Endodermal cell (in vitro differentiated cells): ENCODE measurements around the gene ORMDL2. TPM values are rescaled to one million over a fixed set of nuclear protein-coding genes. Genes with fewer than 3 reads are reported as not detected.
"Not testable (repeated sequence)": the region's sequence is repeated elsewhere in the genome, so short reads cannot be mapped to it uniquely, and the experiment has no call there.

Experiments used
- DNase-seq: peaks from one replicate; pipeline ENCODE4 v3.0.0-alpha.2; 2017
- H3K27ac ChIP-seq: 2 replicates; pipeline ENCODE4 v1.5.1; 2013; ENCODE audit warnings: mild to moderate bottlenecking, low read depth, low read length, moderate library complexity
- H3K27me3 ChIP-seq: 2 replicates; pipeline ENCODE4 v1.6.1; 2013; ENCODE audit warnings: mild to moderate bottlenecking, low read length, moderate library complexity; ENCODE audit not compliant: insufficient read depth, control insufficient read depth, poor library complexity, severe bottlenecking
- H3K36me3 ChIP-seq: 2 replicates; pipeline ENCODE4 v1.7.0; 2013; ENCODE audit warnings: mild to moderate bottlenecking, low read length, moderate library complexity; ENCODE audit not compliant: control insufficient read depth, insufficient read depth
- H3K4me1 ChIP-seq: one replicate; pipeline ENCODE4 v1.7.0; 2013; ENCODE audit warnings: low read length; ENCODE audit not compliant: control insufficient read depth, insufficient read depth
- H3K4me3 ChIP-seq: 2 replicates; pipeline ENCODE4 v1.5.1; 2013; ENCODE audit warnings: mild to moderate bottlenecking, low read length, moderate library complexity
- H3K9ac ChIP-seq: 2 replicates; pipeline ENCODE4 v1.6.1; 2013; ENCODE audit warnings: mild to moderate bottlenecking, low read length, moderate library complexity; ENCODE audit not compliant: poor library complexity, severe bottlenecking; ENCODE audit errors: extremely low read depth
- H3K9me3 ChIP-seq: 2 replicates; pipeline ENCODE4 v1.6.1; 2013; ENCODE audit warnings: mild to moderate bottlenecking, low read length, moderate library complexity; ENCODE audit not compliant: control insufficient read depth
- H3K27ac Mint-ChIP-seq: 2 replicates; pipeline ENCODE4 v1.8.0; 2020; ENCODE audit warnings: mixed read lengths
- H3K27me3 Mint-ChIP-seq: 2 replicates; pipeline ENCODE4 v1.8.0; 2021; ENCODE audit warnings: mild to moderate bottlenecking, mixed read lengths; ENCODE audit not compliant: insufficient read depth
- H3K36me3 Mint-ChIP-seq: 2 replicates; pipeline ENCODE4 v1.8.0; 2020; ENCODE audit warnings: low read depth, mixed read lengths
- H3K4me1 Mint-ChIP-seq: 2 replicates; pipeline ENCODE4 v1.8.0; 2020; ENCODE audit warnings: mixed read lengths
- H3K4me3 Mint-ChIP-seq: 2 replicates; pipeline ENCODE4 v1.8.0; 2020; ENCODE audit warnings: mild to moderate bottlenecking, moderate library complexity, mixed read lengths
- H3K9me3 Mint-ChIP-seq: 2 replicates; pipeline ENCODE4 v1.8.0; 2020; ENCODE audit warnings: mild to moderate bottlenecking, mixed read lengths
- CTCF ChIP-seq: fragments of 200-600 bp; sonication (generic); conservative IDR thresholded peaks from 2 replicates; pipeline ENCODE4 v1.5.0; 2021; ENCODE audit warnings: antibody characterized with exemption, mild to moderate bottlenecking
- WGBS, 2 experiments: methylation state at CpG; one replicate each; pipeline versions ENCODE4 v1.1.5 to v1.1.7; 2013; ENCODE audit warnings: missing lambda C conversion rate in 2 of 2, mixed read lengths in 1 of 2; ENCODE audit not compliant: insufficient coverage in 1 of 2, insufficient read length in 1 of 2; 5-methylcytosine and 5-hydroxymethylcytosine counted together
- total RNA-seq, 2 donors: library from RNA; stranded (reverse); fragmentation: NEBNext Ultra II Directional in 1 of 2; extraction: Animal tissue kit (Norgen Biotek cat#: 25700) in 1 of 2; gene quantifications; 2 replicates in 1 of 2; 3 replicates in 1 of 2; pipeline ENCODE4 v1.2.1, GENCODE V29; 2021

ORMDL2 gene
- total RNA-seq, 2 donors from 2014 or later = 43.7 to 57.1 TPM

- Mint-ChIP-seq H3K4me3 (no peak overlapping the region), H3K27ac (no peak overlapping the region), H3K4me1 (no peaks in the 10 kb centered on the region), H3K27me3 (no peaks in the 10 kb centered on the region), H3K9me3 (peaks cover 17% of the 10 kb centered on the region), H3K36me3 (no peaks in the 10 kb centered on the region)
- Histone ChIP-seq H3K27ac (no peak overlapping the region), H3K36me3 (no peaks in the 10 kb centered on the region), H3K9me3 (peaks cover 10% of the 10 kb centered on the region), H3K4me1 (no peaks in the 10 kb centered on the region), H3K4me3 (no peak overlapping the region), H3K27me3 (no peaks in the 10 kb centered on the region), H3K9ac (no peak overlapping the region)
- no peak for TF ChIP-seq CTCF
- no peak for DNase-seq
These were observed 44.4 kb downstream of the ORMDL2 start for GRCh38 chr12:55862286-55862685.

DNA sequence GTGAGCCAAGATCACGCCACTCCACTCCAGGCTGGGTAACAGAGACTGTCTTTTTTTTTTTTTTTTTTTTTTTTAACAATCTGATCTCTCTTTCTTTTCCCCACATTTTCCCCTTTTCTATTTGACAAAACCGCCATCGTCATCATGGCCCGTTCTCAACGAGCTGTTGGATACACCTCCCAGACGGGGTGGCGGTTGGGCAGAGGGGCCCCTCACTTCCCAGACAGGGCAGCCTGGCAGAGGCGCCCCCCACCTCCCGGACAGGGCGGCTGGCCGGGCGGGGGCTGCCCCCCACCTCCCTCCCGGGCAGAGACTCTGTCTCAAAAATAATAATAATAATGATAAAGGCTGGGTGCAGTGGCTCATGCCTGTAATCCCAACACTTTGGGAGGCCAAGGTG, 45.1 kb downstream of the ORMDL2 start:
- not testable (repeated sequence) for H3K4me3 ChIP-seq, H3K9ac ChIP-seq, H3K4me1 Mint-ChIP-seq, H3K27me3 Mint-ChIP-seq, H3K36me3 Mint-ChIP-seq, H3K27ac ChIP-seq, H3K27me3 ChIP-seq, H3K27ac Mint-ChIP-seq, H3K4me1 ChIP-seq, H3K36me3 ChIP-seq, H3K9me3 ChIP-seq, H3K4me3 Mint-ChIP-seq, DNase-seq
- peaks cover 17% of the 10 kb centered on the region for H3K9me3 Mint-ChIP-seq
- 96 to 100% methylated on average over 1 to 7 of the region's 13 CpGs for WGBS, 2 experiments

- Mint-ChIP-seq H3K27me3 (no peaks in the 10 kb centered on the region), H3K4me3 (no peak overlapping the region), H3K9me3 (peaks cover 17% of the 10 kb centered on the region), H3K4me1 (no peaks in the 10 kb centered on the region), H3K36me3 (no peaks in the 10 kb centered on the region), H3K27ac (no peak overlapping the region)
- Histone ChIP-seq H3K36me3 (no peaks in the 10 kb centered on the region), H3K4me3 (no peak overlapping the region), H3K9me3 (peaks cover 10% of the 10 kb centered on the region), H3K4me1 (no peaks in the 10 kb centered on the region), H3K9ac (no peak overlapping the region), H3K27ac (no peak overlapping the region), H3K27me3 (no peaks in the 10 kb centered on the region)
- DNase-seq = no peak
- 96 to 100% methylated on average over 2 of the region's 2 CpGs for WGBS, 2 experiments
- no peak for TF ChIP-seq CTCF
These were observed 47.5 kb downstream of the ORMDL2 start for GRCh38 chr12:55865327-55865726.

GRCh38 chr12:55866454-55867004, 48.7 kb downstream of the ORMDL2 start:
- peaks cover 17% of the 10 kb centered on the region for H3K9me3 Mint-ChIP-seq
- not testable (repeated sequence) for H3K36me3 Mint-ChIP-seq, H3K27ac ChIP-seq, H3K27me3 ChIP-seq, H3K4me3 Mint-ChIP-seq, H3K36me3 ChIP-seq, H3K27me3 Mint-ChIP-seq, H3K9ac ChIP-seq, H3K27ac Mint-ChIP-seq, H3K4me1 Mint-ChIP-seq, H3K4me3 ChIP-seq, H3K9me3 ChIP-seq, H3K4me1 ChIP-seq, DNase-seq
- WGBS, 2 experiments = 80 to 96% methylated on average over 1 to 3 of the region's 3 CpGs

Other genes starting within 250 kb of the ORMDL2 start
- not detected for gene OR2AP1, start 245.6 kb upstream of the ORMDL2 start, total RNA-seq
- not detected for gene OR10P1, start 181.1 kb upstream of the ORMDL2 start, total RNA-seq
- gene ITGA7, start 110.1 kb upstream of the ORMDL2 start, total RNA-seq = 100 to 1,000 TPM; 106 to 122 TPM
- gene BLOC1S1, start 102.0 kb upstream of the ORMDL2 start, total RNA-seq = 100 to 1,000 TPM in 1 of 2 donors, 10 to 100 TPM in 1; 95.1 to 102 TPM
- 1 to 10 TPM; 4.1 to 7.4 TPM for gene RDH5, start 97.6 kb upstream of the ORMDL2 start, total RNA-seq
- 1,000 to 10,000 TPM in 1 of 2 donors, 100 to 1,000 TPM in 1; 879 to 1,041 TPM for gene CD63, start 89.0 kb upstream of the ORMDL2 start, total RNA-seq
- gene GDF11, start 74.9 kb upstream of the ORMDL2 start, total RNA-seq = 10 to 100 TPM; 29.8 to 33.0 TPM
- gene SARNP, start 317 bp upstream of the ORMDL2 start, total RNA-seq = 100 to 1,000 TPM in 1 of 2 donors, 10 to 100 TPM in 1; 95.7 to 119 TPM
- 10 to 100 TPM; 33.2 to 50.9 TPM for gene DNAJC14, start 11.5 kb downstream of the ORMDL2 start, total RNA-seq
- gene MMP19, start 24.9 kb downstream of the ORMDL2 start, total RNA-seq = 1 to 10 TPM in 1 of 2 donors, under 1 TPM in 1; 0.40 to 2.1 TPM
- gene PYM1, start 109.9 kb downstream of the ORMDL2 start, total RNA-seq = 10 to 100 TPM; 76.1 to 79.4 TPM
- 10 to 100 TPM; 10.2 to 11.1 TPM for gene DGKA, start 113.1 kb downstream of the ORMDL2 start, total RNA-seq
- 10 to 100 TPM; 17.2 to 20.8 TPM for gene PMEL, start 148.0 kb downstream of the ORMDL2 start, total RNA-seq
- 10 to 100 TPM; 60.8 to 69.8 TPM for gene CDK2, start 148.8 kb downstream of the ORMDL2 start, total RNA-seq
- gene RAB5B, start 156.0 kb downstream of the ORMDL2 start, total RNA-seq = 10 to 100 TPM; 91.3 to 95.5 TPM
- 10 to 100 TPM; 23.2 to 27.5 TPM for gene SUOX, start 179.2 kb downstream of the ORMDL2 start, total RNA-seq
- 10 to 100 TPM in 1 of 2 donors, 1 to 10 TPM in 1; 9.8 to 10.2 TPM for gene IKZF4, start 203.0 kb downstream of the ORMDL2 start, total RNA-seq
- gene RPS26, start 223.9 kb downstream of the ORMDL2 start, total RNA-seq = 10 to 100 TPM; 35.8 to 58.6 TPM